LNCaP clone FGC (cell line): ENCODE data around the gene SCAMP4.

ENCODE experiments used
- DNase-seq: peaks from one replicate; pipeline ENCODE4 v3.0.0-alpha.2; 2011; ENCODE audit warnings: low read depth
- H3K4me3 ChIP-seq: 2 replicates; pipeline ENCODE4 v1.5.1; 2011; ENCODE audit warnings: mild to moderate bottlenecking, low read depth, low read length, control low read depth
- CTCF ChIP-seq: IDR thresholded peaks from 2 replicates; pipeline ENCODE4 v1.5.1; 2012; ENCODE audit warnings: mild to moderate bottlenecking; ENCODE audit not compliant: control insufficient read depth, insufficient read depth; ENCODE audit errors: extremely low read depth

The SCAMP4 gene

GRCh38 chr19:1969176-1970002 is 64.2 kb downstream of the SCAMP4 start:
- no peak for DNase-seq
- H3K4me3 ChIP-seq = no peak overlapping the region
- no peak for TF ChIP-seq CTCF

GRCh38 chr19:1970003-1970805 is 65.0 kb downstream of the SCAMP4 start:
- TF ChIP-seq CTCF = no peak
- no peak overlapping the region for H3K4me3 ChIP-seq
- DNase-seq = no peak

DNA sequence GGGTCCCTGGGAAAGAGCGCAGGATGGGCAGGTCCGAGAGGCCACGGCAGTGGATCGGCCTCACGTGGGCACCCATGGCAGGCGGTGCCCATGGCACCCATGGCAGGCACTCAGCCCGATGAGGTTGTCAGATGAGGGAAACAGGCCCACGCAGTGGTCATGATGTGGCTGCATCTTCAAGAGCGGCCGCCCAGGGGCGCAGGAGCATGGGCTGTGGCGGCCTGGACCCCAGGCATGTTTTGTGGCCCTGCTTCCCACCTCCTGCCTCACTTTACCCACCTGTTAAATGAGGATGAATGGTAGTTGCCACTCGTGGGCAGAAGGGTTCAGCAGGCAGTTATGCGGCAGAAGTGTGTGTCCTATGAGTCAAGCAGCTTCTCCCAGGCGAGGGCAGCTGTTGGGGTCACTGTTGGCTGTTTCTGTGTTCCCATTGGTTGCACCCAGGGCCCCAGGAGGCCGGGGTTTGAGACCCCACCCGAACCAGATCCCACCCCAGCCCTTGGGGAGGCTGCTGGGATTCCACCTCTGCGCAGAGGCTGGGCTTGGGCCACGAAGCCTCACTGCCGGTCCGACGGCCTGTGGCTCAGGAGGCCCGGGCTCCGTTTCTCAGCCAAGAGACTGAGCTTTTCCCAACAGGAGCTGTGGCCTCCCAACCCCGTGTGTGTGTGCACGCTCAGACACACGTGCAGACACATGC is 65.8 kb downstream of the SCAMP4 start:
- DNase-seq = no peak
- no peak for TF ChIP-seq CTCF
- no peak overlapping the region for H3K4me3 ChIP-seq

DNA sequence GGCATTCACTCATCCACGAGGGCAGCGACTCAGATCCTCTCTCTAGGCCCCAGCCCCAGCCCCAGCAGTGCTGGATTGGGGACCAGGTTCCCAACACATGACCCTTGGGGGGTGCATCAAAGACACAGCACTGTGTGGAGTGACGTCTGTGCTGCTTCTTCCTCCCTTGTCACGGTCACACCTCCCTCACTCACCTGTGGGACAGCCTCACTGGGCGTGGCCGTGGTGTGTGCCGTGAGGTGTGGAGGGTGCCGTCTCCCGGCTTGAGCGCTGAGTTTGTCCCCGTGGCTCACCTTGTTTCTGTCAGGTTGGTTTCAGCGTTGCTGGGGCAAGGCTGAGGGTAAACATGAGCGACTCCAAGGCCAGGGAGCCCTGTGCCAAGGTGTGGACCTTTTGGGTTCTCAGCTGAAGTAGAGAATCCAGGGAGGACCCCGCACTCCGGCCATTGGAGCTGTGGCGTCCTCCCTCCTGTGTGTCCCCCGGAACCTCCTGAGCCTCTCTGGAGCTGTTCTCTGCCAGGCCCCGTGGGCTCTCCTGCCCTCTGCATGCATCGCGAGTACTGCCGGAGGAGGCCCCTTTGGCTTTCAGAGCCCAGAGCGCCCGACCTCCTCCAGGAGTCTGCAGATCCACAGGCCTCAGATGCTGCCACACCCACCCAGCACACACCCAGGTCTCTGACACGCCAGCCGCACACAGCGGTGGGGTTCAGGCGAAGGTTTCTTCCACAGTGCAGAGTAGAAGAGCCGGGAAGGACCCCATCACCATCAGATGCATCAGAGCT is 69.4 kb downstream of the SCAMP4 start:
- no peak for TF ChIP-seq CTCF
- no peak overlapping the region for H3K4me3 ChIP-seq
- no peak for DNase-seq

DNA sequence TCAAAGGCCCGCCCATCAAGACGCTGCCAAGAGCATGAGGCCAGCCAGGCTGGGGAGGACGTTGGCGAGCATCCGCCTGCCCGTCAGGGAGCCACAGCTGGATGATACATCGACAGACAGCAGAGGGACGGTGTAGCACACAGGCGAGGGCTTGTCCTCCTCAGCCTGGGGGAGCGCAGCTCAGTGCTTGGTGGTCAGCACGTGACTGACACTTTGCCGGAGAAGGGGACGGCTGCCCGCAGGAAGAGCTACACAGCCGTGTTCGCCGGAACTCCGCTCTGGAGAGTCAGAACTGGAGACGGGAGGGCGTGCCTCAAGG is 69.9 kb downstream of the SCAMP4 start:
- no peak for TF ChIP-seq CTCF
- no peak for DNase-seq
- H3K4me3 ChIP-seq = no peak overlapping the region
